ENCODE data around the gene ANLN. TPM values are rescaled to one million over a fixed set of nuclear protein-coding genes. Genes with fewer than 3 reads are reported as not detected.
"Not testable (repeated sequence)": the region's sequence is repeated elsewhere in the genome, so short reads cannot be mapped to it uniquely, and the experiment has no call there.

ANLN gene
- polyA plus RNA-seq, 3 donors, result 25.0 to 30.8 (median 28.3) TPM

DNA sequence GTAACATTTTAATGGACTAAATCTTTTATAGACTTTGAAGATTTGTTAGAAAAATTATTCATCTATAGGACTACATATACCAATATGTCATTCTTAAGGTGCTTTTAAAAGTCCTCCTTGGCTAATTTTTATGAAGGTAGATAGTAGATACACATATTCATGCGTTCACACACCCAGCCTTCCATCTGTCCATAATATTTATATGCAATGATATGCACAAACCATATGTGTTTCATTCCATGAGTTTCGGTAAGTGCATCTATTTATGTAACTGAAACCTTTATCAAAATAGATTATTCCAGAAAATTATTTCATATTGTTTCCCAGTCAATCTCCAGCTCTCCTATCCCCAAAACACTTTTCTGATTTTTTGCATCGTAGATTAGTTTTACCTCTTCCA lies 101.7 kb downstream of the ANLN start:
- no peak for DNase-seq (ENCODE audit: low read depth in 3 of 3, low spot score in 2 of 3)

DNA sequence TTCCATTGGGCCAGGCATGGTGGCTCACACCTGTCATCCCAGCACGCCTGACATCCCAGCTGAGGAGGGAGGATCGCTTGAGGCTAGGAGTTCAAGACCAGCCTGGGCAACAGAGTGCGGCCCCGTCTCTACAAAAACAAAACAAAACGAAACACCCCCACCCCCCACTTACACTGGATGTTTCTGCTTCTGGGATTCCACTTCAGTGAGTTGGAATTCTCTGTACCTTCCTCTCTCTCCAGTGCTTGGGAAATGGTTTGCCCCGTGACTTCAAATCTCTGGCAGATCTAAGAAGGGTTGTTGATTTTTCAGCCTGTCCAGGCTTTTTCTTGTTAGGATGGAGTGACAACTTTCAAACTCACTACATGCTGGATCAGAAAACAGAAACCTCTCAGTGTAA lies 106.9 kb downstream of the ANLN start:
- no peak for DNase-seq (ENCODE audit: low read depth in 3 of 3, low spot score in 2 of 3)

DNA sequence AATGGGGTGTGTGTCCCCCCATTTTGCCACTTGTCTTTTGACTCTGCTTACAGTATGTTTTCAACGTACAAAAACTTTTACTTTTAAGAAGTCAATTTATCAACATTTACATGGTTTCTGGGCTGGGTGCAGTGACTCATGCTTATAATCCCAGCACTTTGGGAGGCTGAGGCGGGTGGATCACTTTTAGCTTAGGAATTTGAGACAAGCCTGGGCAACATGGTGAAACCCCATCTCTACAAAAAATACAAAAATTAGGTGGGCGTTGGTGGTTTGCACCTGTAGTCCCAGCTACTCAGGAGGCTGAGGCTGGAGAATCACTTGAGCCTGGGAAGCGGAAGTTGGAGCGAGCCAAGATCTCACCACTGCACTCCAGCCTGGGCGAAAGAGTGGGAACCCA lies 107.5 kb downstream of the ANLN start:
- DNase-seq (ENCODE audit: low read depth in 3 of 3, low spot score in 2 of 3), result not testable (repeated sequence)

DNA sequence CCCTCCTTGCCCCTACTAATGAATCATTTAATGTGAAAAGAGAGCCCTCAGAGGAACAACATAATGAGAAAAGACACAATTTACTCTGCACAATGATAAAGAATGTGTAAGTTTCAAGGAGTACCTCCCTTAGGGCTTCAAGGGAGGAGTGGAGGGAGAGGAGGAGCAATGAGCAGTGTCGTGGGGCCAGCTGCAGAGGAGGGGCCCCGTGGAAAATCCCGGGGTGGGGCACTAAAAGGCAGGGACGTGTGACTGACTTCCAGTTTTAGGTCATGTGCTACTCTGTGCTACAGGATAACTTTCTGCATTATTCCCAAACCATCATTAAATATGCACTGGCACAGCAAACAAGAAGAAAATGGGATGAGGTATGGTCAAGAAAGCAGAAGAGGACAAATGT lies 108.1 kb downstream of the ANLN start:
- no peak for DNase-seq (ENCODE audit: low read depth in 3 of 3, low spot score in 2 of 3)

Other genes starting within 250 kb of the ANLN start
- gene EEPD1, start 236.6 kb upstream of the ANLN start, polyA plus RNA-seq (ENCODE audit: insufficient read length in 3 of 3), result 1 to 10 TPM; 6.0 to 6.4 (median 6.1) TPM